HG03442 (cell line): ENCODE data around the gene GDA.
A peak's percentile ranks its signal among the peaks of the same experiment; 100 is the strongest.
"Not testable (repeated sequence)": the region's sequence is repeated elsewhere in the genome, so short reads cannot be mapped to it uniquely, and the experiment has no call there.

Source experiments
- ATAC-seq: cut with Tn5 transposase; IDR thresholded peaks from one replicate; pipeline ENCODE4 v1.9.1; 2021; ENCODE audit warnings: mild to moderate bottlenecking, moderate library complexity; ENCODE audit not compliant: unreplicated experiment

GDA gene

DNA sequence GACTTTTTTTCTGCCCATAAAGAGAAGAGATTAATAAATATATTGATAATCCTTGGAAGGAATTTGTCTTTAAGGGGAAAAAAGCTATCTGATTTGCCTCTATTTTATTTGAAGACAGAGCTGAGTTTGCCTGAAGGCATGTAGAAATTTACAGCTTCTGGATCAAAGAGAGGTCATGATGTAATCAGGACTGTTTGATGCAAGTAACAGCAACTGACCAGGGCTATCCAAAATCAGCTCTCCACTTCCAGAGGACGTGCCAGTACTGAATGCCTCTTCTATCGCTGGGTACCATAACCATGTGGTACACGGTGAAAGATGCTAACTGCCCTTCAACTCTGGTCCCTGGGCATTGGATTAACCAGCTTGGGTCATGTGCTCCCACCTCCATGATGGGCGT is 125.2 kb downstream of the GDA start:
- ATAC-seq = no peak

DNA sequence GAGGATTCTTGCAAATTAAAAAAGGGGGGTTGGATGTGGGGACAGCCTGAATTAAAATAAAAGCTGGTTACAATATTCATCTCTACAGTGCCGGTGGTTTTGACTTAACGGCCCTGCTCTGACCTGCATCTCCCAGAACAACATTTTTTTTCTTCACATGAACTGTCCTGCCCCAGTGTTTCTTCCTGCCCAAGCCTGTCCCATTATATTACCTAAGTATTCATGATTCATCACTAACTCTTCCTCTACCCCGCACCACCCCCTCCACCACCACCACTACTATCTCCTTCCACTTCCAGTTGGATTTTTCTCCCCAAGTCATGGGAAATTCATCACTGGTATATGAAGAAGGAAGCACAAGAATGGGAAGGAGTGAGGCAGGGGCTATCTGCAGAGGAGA is 125.7 kb downstream of the GDA start:
- ATAC-seq = no peak

DNA sequence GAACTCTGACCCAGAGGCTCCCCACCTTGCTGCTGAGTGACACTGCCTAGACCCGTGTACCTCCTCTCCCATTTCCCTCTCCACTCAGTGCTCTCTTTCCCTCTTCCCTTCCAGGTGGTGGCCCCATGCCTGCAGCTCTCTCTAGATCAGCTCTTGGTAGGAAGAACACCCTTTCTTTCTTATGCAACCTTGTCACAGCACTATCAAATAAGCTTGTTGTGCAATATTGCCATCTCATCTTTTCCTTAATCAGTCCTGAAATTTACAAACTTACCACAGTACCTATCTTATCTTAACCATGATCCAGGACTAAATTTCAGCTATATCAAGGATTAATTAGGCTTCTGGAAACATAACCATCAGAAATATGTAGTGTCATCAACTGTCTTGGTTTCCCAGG is 127.2 kb downstream of the GDA start:
- no peak for ATAC-seq

DNA sequence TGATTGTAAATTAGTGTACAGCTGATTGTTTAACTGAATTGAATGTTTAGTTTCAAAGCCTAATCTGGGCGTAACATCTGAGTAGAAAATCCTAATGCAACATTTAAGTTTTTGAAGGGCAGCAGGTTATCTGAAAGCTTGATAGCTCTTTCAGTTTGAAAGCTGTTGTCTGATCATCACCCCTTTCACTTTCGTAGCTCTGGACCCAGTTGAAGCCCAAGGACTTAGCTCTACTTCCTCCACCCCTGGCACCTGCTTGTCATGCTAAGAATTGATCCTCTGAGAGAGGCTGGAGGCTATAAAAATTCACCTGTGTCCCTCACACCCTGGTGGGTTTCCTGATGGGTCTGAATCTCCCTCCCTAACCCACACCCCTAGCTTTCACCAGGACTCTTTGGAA is 129.7 kb downstream of the GDA start:
- peak; percentile 77 for ATAC-seq

DNA sequence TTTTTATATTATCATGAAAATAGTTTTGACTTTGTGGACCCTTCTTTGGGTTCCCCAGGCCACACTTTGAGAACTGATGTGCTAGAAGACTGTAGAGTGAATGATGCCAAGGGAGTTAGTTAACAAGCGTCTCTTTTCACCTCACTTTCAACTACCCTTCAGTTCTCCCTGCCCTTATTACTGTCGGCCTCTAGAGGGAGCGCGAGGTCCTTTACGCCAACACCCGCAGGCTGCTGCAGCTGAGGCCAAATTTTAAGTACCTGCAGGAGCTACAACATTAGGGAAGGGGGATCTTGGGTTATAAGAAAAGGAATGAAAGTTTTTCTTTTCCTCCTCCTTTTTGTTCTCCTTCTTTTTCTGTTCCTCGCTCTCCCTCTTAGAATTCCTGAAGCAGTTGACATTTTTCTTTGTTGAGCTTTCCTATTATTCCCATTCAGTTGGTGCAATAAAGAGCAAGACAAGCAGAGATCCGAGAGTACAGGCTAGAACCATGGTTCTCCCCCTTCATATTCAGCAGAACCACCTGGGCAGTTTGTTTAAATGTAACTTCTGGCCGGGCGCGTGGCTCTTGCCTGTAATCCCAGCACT is 131.8 kb downstream of the GDA start:
- ATAC-seq = peak; percentile 84

DNA sequence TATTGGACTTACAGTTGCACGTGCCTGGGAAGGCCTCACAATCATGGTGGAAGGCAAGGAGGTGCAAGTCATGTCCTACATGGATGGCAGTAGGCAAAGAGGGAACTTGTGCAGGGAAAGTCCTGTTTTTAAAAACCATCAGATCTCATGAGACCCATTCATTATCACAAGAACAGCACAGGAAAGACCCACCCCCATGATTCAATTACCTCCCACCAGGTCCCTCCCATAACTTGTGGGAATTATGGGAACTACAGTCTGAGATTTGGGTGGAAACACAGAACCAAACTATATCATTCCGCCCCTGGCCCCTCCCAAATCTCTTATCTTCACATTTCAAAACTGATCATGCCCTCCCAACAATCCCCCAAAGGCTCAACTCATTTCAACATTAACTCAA is 140.2 kb downstream of the GDA start:
- no peak for ATAC-seq

DNA sequence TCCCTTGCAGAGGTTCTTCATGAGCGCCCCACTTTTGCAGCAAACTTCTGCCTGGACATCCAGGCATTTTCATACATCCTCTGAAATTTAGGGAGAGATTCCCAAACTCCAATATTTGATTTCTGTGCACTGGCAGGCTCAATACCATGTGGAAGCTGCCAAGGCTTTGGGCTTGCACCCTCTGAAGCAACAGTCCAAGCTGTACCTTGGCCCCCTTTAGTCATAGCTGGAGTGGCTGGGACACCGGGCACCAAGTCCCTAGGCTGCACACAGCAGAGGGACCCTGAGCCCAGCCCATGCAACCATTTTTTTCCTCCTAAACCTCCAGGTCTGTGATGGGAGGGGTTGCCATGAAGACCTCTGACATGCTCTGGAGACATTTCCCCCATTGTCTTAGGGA is 141.1 kb downstream of the GDA start:
- ATAC-seq = no peak

DNA sequence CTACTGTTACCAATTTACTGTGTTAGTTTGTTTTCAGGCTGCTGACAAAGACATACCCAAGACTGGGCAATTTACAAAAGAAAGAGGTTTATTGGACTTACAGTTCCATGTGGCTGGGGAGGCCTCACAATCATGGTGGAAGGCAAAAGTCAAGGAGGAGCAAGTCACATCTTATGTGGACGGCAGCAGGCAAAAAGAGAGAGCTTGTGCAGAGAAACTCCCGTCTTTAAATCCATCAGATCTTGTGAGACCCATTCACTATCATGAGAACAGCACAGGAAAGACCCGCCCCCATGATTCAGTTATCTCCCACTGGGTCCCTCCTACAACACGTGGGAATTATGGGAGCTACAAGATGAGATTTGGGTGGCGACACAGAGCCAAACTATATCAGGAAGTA is 142.3 kb downstream of the GDA start:
- not testable (repeated sequence) for ATAC-seq

DNA sequence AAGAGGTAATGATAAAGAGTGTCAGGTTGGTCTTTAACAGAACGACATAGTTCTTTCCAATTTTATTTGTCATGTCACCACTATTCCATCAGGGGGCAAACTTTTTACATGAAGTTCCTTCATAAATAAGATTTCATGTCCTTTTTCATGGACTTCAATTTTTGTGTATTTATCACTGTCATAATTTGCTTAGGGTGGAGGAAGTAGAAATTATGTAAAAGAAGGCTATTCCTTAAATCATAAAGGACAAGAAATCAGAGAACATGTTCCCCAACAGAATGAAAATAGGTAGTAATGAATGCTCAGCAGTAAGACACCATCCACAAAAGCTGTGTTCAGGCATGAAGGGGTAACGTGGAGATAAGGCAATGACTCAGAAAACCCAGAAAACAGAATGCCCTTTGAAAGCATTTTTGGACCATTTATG is 143.0 kb downstream of the GDA start:
- ATAC-seq = no peak

DNA sequence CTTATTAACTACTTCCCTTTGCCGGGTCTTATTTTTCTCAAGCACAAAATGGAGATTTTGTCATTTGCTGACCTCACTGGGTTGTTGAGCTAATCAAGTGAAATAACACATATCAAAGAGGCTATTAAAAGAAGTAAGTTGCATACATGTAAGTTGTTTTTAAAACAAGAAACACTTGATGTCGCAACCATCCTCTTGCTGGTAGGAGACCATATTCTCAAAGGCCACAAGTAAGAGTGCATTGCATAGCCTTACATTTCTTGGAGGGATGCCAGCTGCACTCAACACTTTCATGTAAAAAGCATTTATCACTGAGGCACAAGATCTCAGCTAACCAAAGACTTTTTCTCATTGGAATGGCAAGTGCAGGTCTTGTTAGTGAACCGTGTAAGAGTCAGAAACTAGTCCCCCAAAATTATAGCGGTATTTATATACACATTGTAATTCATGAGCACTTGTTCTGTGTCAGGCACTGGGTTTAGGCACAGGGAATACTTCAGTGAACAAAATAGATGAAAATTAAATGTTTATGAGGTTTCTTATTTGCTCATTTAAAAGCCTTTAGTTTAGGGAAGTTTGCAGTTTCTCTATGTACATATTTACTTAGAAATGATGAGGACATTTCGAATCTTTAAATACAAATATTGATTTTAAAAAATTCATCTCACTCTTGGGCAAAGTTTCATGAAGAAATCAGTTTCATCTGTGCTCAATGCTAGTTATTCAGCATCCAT is 143.8 kb downstream of the GDA start:
- ATAC-seq = no peak

DNA sequence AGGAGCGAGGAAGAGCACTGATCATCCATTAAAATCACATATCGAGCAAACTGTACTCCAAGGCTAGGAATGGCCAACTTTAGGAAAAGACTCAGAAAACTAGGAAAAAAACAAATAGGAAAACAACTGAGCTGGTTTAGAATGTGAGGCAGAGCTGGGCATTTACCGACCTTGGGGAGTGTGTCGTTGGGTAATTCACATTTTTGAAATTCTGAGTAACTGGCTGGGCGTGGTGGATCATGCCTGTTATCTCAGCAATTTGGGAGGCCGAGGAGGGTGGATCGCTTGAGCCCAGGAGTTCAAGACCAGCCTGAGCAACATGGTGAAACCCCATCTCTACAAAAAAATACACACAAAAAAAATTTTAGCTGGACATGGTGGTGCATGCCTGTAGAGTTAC is 145.7 kb downstream of the GDA start:
- no peak for ATAC-seq

DNA sequence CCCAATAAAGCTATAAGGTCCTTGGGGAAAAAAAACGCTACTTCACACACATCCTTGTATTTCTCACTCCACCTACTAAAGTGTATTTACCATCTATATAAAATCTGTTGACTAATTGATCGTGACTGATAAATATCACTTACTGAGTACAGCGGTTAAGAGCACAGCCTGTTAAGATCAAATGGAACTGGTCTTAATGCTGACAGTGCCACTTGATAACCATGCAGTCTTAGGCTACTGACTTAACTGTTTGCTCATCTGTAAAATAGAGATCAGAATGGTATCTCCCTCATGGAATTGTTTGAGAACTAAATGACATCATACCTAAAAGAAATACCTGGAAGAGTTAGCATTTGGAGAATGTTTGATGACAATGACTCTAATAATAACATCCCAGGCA is 148.3 kb downstream of the GDA start:
- no peak for ATAC-seq

DNA sequence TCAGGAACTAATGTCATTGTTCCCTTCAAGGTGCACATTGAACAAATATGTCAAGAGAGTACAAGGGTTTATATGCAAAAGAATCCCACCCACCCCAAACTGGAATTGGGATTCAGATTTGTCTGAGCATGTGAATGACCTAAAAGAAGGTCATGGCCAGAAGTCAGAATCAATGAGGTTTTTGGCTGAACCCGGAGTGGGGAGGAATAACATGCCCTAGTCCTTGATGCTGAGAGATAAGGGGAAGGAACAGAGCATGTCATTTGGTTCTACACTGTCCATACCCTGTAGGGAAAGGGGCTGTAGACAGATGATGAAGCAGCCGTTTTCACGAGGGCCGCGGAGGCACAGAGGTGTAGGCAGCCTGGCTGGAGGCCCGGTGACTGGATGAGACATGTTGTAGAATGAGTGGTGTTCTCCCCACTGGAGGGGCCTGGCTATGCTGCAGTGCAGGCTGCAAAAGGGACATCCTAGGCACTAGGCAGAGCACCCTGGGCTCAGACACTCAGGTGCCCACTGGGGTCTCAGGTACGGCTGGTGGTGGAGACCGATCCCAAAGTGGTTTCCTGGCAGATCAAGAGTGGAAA is 149.9 kb downstream of the GDA start:
- ATAC-seq = no peak

DNA sequence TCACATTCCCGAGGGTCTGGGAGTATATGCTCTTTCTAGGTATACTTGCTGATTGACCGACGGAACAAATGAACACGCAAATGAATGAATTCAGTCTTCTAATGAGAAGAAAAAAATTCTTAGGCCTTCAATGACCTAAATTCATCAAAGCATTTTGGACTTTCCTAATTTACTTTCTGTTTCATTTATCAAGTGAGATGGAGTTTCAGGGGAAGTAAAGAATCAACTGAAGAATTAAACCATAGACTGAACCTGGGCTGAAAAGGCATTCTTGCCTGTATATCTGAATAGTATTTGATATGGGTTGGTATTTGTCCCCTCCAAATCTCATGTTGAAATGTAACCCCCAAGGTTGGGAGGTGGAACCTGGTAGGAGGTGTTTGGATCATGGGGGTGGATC is 151.6 kb downstream of the GDA start:
- ATAC-seq = no peak
